ENCODE measurements around the gene ADAMTSL5.
"Not testable (repeated sequence)": the region's sequence is repeated elsewhere in the genome, so short reads cannot be mapped to it uniquely, and the experiment has no call there.

DNA sequence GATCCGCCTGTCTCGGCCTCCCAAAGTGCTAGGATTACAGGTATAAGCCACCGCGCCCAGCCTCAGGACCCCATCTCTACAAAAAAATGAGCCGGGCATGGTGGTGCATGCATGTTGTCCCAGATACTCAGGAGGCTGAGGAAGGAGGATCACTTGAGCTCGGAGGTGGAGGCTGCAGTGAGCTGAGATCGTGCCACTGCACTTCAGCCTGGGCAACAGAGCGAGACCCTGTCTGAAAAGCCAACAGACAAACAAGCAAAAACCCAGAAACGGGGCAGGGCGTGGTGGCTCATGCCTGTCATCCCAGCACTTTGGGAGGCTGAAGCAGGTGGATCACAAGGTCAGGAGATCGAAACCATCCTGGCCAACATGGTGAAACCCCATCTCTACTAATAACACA is 18.0 kb upstream of the ADAMTSL5 start:
- TF ChIP-seq, protein P1, sequence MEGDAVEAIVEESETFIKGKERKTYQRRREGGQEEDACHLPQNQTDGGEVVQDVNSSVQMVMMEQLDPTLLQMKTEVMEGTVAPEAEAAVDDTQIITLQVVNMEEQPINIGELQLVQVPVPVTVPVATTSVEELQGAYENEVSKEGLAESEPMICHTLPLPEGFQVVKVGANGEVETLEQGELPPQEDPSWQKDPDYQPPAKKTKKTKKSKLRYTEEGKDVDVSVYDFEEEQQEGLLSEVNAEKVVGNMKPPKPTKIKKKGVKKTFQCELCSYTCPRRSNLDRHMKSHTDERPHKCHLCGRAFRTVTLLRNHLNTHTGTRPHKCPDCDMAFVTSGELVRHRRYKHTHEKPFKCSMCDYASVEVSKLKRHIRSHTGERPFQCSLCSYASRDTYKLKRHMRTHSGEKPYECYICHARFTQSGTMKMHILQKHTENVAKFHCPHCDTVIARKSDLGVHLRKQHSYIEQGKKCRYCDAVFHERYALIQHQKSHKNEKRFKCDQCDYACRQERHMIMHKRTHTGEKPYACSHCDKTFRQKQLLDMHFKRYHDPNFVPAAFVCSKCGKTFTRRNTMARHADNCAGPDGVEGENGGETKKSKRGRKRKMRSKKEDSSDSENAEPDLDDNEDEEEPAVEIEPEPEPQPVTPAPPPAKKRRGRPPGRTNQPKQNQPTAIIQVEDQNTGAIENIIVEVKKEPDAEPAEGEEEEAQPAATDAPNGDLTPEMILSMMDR (conservative IDR thresholded peaks at IDR 0.05; ENCODE audit: low read depth, low read length), result not testable (repeated sequence)
- not testable (repeated sequence) for TF ChIP-seq EZH2 (IDR thresholded peaks at IDR 0.05; ENCODE audit: borderline replicate concordance, low read depth, low read length, poor library complexity, severe bottlenecking)

Data from A673 (cell line).